Neural cell (in vitro differentiated cells): ENCODE data around the gene PTK6. TPM values are rescaled to one million over a fixed set of nuclear protein-coding genes. Genes with fewer than 3 reads are reported as not detected.

Experiments used
- H2AFZ ChIP-seq: fragments of 200-600, 300-800 bp; sonication (generic), shearing (Covaris generic); 2 replicates; pipeline ENCODE4 v1.6.0; 2014; ENCODE audit warnings: low read depth, mild to moderate bottlenecking, antibody characterized with exemption, low read length, moderate library complexity
- H3F3A ChIP-seq: fragments of 200-600 bp; shearing (Covaris generic); 2 replicates; pipeline ENCODE4 v1.6.1; 2016; ENCODE audit warnings: mild to moderate bottlenecking, moderate library complexity, mixed read lengths, antibody characterized with exemption, low read length; ENCODE audit not compliant: insufficient read depth, poor library complexity, severe bottlenecking
- H3K27ac ChIP-seq: fragments of 200-600, 300-800 bp; sonication (generic), shearing (Covaris generic); 2 replicates; pipeline ENCODE4 v1.5.1; 2014; ENCODE audit warnings: mild to moderate bottlenecking, low read length, moderate library complexity
- H3K27me3 ChIP-seq: fragments of 300-800, 200-600 bp; sonication (generic), shearing (Covaris generic); 2 replicates; pipeline ENCODE4 v1.6.0; 2014; ENCODE audit warnings: mild to moderate bottlenecking, low read depth, low read length, moderate library complexity; ENCODE audit not compliant: insufficient read depth
- H3K36me3 ChIP-seq: fragments of 300-800, 200-600 bp; sonication (generic), shearing (Covaris generic); 2 replicates; pipeline ENCODE4 v1.5.1; 2014; ENCODE audit warnings: mild to moderate bottlenecking, antibody characterized with exemption, low read length, moderate library complexity; ENCODE audit not compliant: insufficient read depth
- H3K4me2 ChIP-seq: fragments of 300-800, 200-600 bp; sonication (generic), shearing (Covaris generic); 2 replicates; pipeline ENCODE4 v1.6.0; 2014; ENCODE audit warnings: mild to moderate bottlenecking, low read length
- H3K4me3 ChIP-seq: fragments of 300-800, 200-600 bp; sonication (generic), shearing (Covaris generic); 2 replicates; pipeline ENCODE4 v1.5.1; 2014; ENCODE audit warnings: mild to moderate bottlenecking, low read length, moderate library complexity
- H3K79me2 ChIP-seq: fragments of 200-600 bp; shearing (Covaris generic); replicated peaks from 2 replicates; pipeline ENCODE4 v1.6.0; 2014; ENCODE audit warnings: mild to moderate bottlenecking, low read length, moderate library complexity; ENCODE audit not compliant: insufficient read depth
- H3K9ac ChIP-seq: fragments of 300-800, 200-600 bp; sonication (generic), shearing (Covaris generic); 2 replicates; pipeline ENCODE4 v1.6.1; 2016; ENCODE audit warnings: mild to moderate bottlenecking, low read length, mixed read lengths
- H3K9me2 ChIP-seq: fragments of 200-600 bp; shearing (Covaris generic); 2 replicates; pipeline ENCODE4 v1.6.1; 2016; ENCODE audit warnings: mild to moderate bottlenecking, low read length, mixed read lengths; ENCODE audit not compliant: insufficient read depth
- H3K9me3 ChIP-seq: fragments of 200-600, 300-800 bp; sonication (generic), shearing (Covaris generic); 2 replicates; pipeline ENCODE4 v1.6.1; 2016; ENCODE audit warnings: mild to moderate bottlenecking, mixed run types, low read length, moderate library complexity, mixed read lengths
- H4K20me1 ChIP-seq: fragments of 200-600 bp; shearing (Covaris generic); 2 replicates; pipeline ENCODE4 v1.6.1; 2016; ENCODE audit warnings: mild to moderate bottlenecking, mixed run types; ENCODE audit not compliant: insufficient read depth
- CTCF ChIP-seq: fragments of 450-650 bp; IDR thresholded peaks from 2 replicates; pipeline ENCODE4 v1.5.1; 2014; ENCODE audit warnings: antibody characterized with exemption, mild to moderate bottlenecking, moderate library complexity; ENCODE audit not compliant: poor library complexity, severe bottlenecking
- EP300 ChIP-seq: fragments of 450-650 bp; conservative IDR thresholded peaks from 2 replicates; pipeline ENCODE4 v1.6.1; 2014; ENCODE audit warnings: antibody characterized with exemption, mild to moderate bottlenecking, moderate library complexity; ENCODE audit not compliant: poor library complexity, severe bottlenecking
- EZH2 ChIP-seq: fragments of 200-600, 300-800 bp; shearing (Covaris generic), sonication (generic); IDR thresholded peaks from 2 replicates; pipeline ENCODE4 v1.6.1; 2014; ENCODE audit warnings: antibody characterized with exemption, low read length, borderline replicate concordance, mild to moderate bottlenecking; ENCODE audit not compliant: insufficient read depth, poor library complexity, severe bottlenecking
- MXI1 ChIP-seq: fragments of 450-650 bp; conservative IDR thresholded peaks from 2 replicates; pipeline ENCODE4 v1.6.1; 2014; ENCODE audit warnings: antibody characterized with exemption, mild to moderate bottlenecking; ENCODE audit not compliant: poor library complexity, severe bottlenecking
- POLR2AphosphoS5 ChIP-seq: IDR thresholded peaks from 2 replicates; pipeline ENCODE4 v1.6.1; 2012
- RAD21 ChIP-seq: fragments of 450-650 bp; conservative IDR thresholded peaks from 2 replicates; pipeline ENCODE4 v1.6.1; 2014; ENCODE audit warnings: antibody characterized with exemption, mild to moderate bottlenecking, moderate library complexity
- REST ChIP-seq: IDR thresholded peaks from 2 replicates; pipeline ENCODE4 v1.6.1; 2012; ENCODE audit warnings: borderline replicate concordance
- SMC3 ChIP-seq: fragments of 450-650 bp; conservative IDR thresholded peaks from 2 replicates; pipeline ENCODE4 v1.6.1; 2014; ENCODE audit warnings: antibody characterized with exemption, mild to moderate bottlenecking, moderate library complexity; ENCODE audit not compliant: poor library complexity
- TAF1 ChIP-seq: IDR thresholded peaks from 2 replicates; pipeline ENCODE4 v1.6.1; 2012; ENCODE audit warnings: low read depth
- polyA plus RNA-seq: library from polyadenylated mRNA; depleted of rRNA; stranded (reverse); fragments of >200 nt; gene quantifications from 2 replicates; pipeline ENCODE4 v1.2.3, GENCODE V29; 2014

PTK6 gene
- polyA plus RNA-seq, 1 donor from 2014 or later, result not detected

DNA sequence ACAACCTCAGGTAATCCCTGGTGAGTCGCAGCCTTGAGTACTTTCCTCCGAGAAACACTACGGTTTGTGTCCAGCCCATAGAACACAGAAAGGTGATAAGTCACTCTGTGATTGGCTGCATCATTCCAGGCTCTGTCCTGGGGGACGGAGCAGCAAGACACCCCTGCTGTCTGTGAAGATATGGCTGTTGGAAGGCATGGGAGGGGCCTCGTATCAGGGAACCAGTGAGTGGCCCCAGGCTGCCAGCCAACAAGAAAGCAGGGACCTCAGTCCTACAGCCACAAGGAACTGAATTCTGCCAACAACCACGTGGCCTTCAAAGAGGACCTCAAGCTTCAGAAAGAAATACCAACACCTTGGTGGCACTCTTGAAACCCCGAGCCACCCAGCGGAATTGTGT, 31.9 kb downstream of the PTK6 start:
- Histone ChIP-seq H3F3A (no peaks in the 10 kb centered on the region), H3K27ac (no peak overlapping the region), H3K4me2 (no peak overlapping the region), H3K9ac (no peak overlapping the region), H3K79me2 (no peaks in the 10 kb centered on the region), H3K27me3 (no peaks in the 10 kb centered on the region), H3K36me3 (no peaks in the 10 kb centered on the region), H3K9me2 (no peaks in the 10 kb centered on the region), H3K9me3 (peaks cover 9% of the 10 kb centered on the region), H4K20me1 (no peaks in the 10 kb centered on the region), H2AFZ (no peak overlapping the region), H3K4me3 (no peak overlapping the region)
- TF ChIP-seq TAF1 (no peak), MXI1 (no peak), POLR2AphosphoS5 (no peak), CTCF (no peak), EZH2 (no peak), SMC3 (no peak), REST (no peak), RAD21 (no peak), EP300 (no peak)

DNA sequence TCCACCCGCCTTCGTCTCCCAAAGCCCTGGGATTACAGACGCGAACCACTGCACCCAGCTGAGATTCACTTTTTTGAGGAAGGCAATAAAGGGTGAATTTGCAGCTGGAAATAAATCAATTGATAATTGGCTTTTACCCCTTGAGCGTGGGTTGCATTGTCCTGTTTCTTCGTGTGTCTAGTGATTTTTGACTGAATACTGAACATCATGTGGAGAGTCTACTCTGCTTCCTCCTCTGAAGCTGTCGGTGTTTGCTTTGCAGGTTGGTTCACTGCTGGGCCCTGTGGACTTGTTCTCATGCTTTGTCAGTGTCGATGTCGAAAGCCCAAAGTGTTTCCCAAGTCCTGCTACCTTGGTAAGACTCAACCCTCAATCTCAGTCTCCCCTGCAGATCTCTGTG, 32.5 kb downstream of the PTK6 start:
- H3K9ac ChIP-seq, result no peak overlapping the region
- H3K4me3 ChIP-seq, result no peak overlapping the region
- no peaks in the 10 kb centered on the region for H3K9me2 ChIP-seq
- H2AFZ ChIP-seq, result no peak overlapping the region
- H3K9me3 ChIP-seq, result peaks cover 9% of the 10 kb centered on the region
- no peaks in the 10 kb centered on the region for H3K27me3 ChIP-seq
- H3K27ac ChIP-seq, result no peak overlapping the region
- no peaks in the 10 kb centered on the region for H3K79me2 ChIP-seq
- no peak for TF ChIP-seq EZH2
- H3K4me2 ChIP-seq, result no peak overlapping the region
- H3K36me3 ChIP-seq, result no peaks in the 10 kb centered on the region
- no peaks in the 10 kb centered on the region for H4K20me1 ChIP-seq
- H3F3A ChIP-seq, result no peaks in the 10 kb centered on the region

GRCh38 chr20:63503524-63503923, 33.7 kb downstream of the PTK6 start:
- TF ChIP-seq REST (no peak), POLR2AphosphoS5 (no peak), SMC3 (no peak), EZH2 (no peak)
- H3K4me2 ChIP-seq, result no peak overlapping the region
- H3K9ac ChIP-seq, result no peak overlapping the region
- H3K79me2 ChIP-seq, result no peaks in the 10 kb centered on the region
- H2AFZ ChIP-seq, result no peak overlapping the region
- H3K4me3 ChIP-seq, result no peak overlapping the region
- H3K9me2 ChIP-seq, result no peaks in the 10 kb centered on the region
- peaks cover 9% of the 10 kb centered on the region for H3K9me3 ChIP-seq
- no peaks in the 10 kb centered on the region for H3F3A ChIP-seq
- no peaks in the 10 kb centered on the region for H4K20me1 ChIP-seq
- no peak overlapping the region for H3K27ac ChIP-seq
- no peaks in the 10 kb centered on the region for H3K36me3 ChIP-seq
- no peaks in the 10 kb centered on the region for H3K27me3 ChIP-seq
